ENCODE measurements around the gene MAML3.

The MAML3 gene

GRCh38 chr4:140118931-140119640 lies 34.9 kb downstream of the MAML3 start:
- no peak for DNase-seq (ENCODE audit: extremely low spot score)
- no peak for TF ChIP-seq SP1 (IDR thresholded peaks at IDR 0.05)
- TF ChIP-seq HDGF (IDR thresholded peaks at IDR 0.05; ENCODE audit: borderline replicate concordance) = no peak
- no peak for TF ChIP-seq ELF4 (IDR thresholded peaks at IDR 0.05)
- no peak for TF ChIP-seq SUZ12 (IDR thresholded peaks at IDR 0.05)
- TF ChIP-seq FOXM1 (IDR thresholded peaks at IDR 0.05; ENCODE audit: borderline replicate concordance) = no peak
- no peak for TF ChIP-seq FOXA1 (IDR thresholded peaks at IDR 0.05)
- no peak for TF ChIP-seq NFRKB (IDR thresholded peaks at IDR 0.05)
- TF ChIP-seq CTBP1 (IDR thresholded peaks at IDR 0.05; ENCODE audit: borderline replicate concordance) = no peak
- no peak for TF ChIP-seq FOXK2 (IDR thresholded peaks at IDR 0.05)
- ChIA-PET POLR2A (interaction anchor here (0.9 kb wide), 1 partner anchor 32 kb away, joined by 3 read pairs; no protein-coding TSS in a partner anchor), CTCF (no interaction called here)

- POLR2A ChIA-PET = no interaction called here
- CTCF ChIA-PET = no interaction called here
- TF ChIP-seq SUZ12 (IDR thresholded peaks at IDR 0.05) (no peak), HDGF (IDR thresholded peaks at IDR 0.05; ENCODE audit: borderline replicate concordance) (no peak), TARDBP (IDR thresholded peaks at IDR 0.05) (no peak), NFRKB (IDR thresholded peaks at IDR 0.05) (no peak), L3MBTL2 (conservative IDR thresholded peaks at IDR 0.05) (no peak), LEF1 (IDR thresholded peaks at IDR 0.05; ENCODE audit: borderline replicate concordance) (no peak), FOXA1 (IDR thresholded peaks at IDR 0.05) (no peak), SP1 (IDR thresholded peaks at IDR 0.05) (no peak), ELF4 (IDR thresholded peaks at IDR 0.05) (no peak), FOXK2 (IDR thresholded peaks at IDR 0.05) (no peak), ZNF384 (IDR thresholded peaks at IDR 0.05) (no peak), ARNT (IDR thresholded peaks at IDR 0.05) (no peak), BHLHE40 (IDR thresholded peaks at IDR 0.05; ENCODE audit: borderline replicate concordance) (no peak), FOXM1 (IDR thresholded peaks at IDR 0.05; ENCODE audit: borderline replicate concordance) (no peak), CTBP1 (IDR thresholded peaks at IDR 0.05; ENCODE audit: borderline replicate concordance) (no peak)
- TF ChIP-seq, protein P1, sequence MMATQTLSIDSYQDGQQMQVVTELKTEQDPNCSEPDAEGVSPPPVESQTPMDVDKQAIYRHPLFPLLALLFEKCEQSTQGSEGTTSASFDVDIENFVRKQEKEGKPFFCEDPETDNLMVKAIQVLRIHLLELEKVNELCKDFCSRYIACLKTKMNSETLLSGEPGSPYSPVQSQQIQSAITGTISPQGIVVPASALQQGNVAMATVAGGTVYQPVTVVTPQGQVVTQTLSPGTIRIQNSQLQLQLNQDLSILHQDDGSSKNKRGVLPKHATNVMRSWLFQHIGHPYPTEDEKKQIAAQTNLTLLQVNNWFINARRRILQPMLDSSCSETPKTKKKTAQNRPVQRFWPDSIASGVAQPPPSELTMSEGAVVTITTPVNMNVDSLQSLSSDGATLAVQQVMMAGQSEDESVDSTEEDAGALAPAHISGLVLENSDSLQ (IDR thresholded peaks at IDR 0.05) = no peak
- no peak for DNase-seq (ENCODE audit: extremely low spot score)
Measured at GRCh38 chr4:140117947-140118346, 36.0 kb downstream of the MAML3 start.

DNA sequence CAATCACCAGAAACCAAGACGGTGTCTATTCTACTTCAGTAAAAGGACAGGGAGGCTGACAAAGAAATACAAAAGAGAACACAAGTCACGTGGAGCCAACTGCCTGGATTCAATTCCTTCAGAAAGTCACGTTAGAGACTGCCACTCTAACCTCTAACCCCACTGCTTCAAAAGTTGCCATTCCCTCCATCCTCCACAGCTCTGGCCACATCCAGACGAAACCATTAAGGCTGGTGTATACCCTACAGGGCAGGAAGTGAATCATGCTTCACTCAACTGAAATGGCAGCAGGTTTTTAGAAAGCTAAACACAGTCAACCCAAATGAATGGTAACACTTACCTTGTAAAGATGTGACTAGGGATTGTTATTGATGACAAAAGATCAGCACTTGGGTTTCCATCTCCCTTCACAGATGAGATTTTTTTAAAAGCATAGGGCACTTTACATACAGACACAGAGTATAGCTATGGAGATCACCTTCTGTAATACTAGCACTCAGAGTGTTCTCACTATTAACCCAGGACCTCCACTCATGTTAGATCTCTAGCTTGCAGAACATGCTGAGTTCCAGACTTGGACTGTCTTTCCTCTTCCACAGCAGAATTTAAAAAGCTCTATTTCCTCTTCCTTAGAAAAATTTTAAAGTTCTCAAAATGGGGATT lies 37.4 kb downstream of the MAML3 start:
- CTCF ChIA-PET = no interaction called here
- DNase-seq (ENCODE audit: extremely low spot score) = no peak
- POLR2A ChIA-PET = interaction anchor here (0.8 to 1.2 kb wide), 2 partner anchors 21 to 34 kb away, joined by 3 to 4 read pairs; no protein-coding TSS in a partner anchor
- TF ChIP-seq NFRKB (IDR thresholded peaks at IDR 0.05) (no peak), LEF1 (IDR thresholded peaks at IDR 0.05; ENCODE audit: borderline replicate concordance) (no peak), SP1 (IDR thresholded peaks at IDR 0.05) (no peak), CTBP1 (IDR thresholded peaks at IDR 0.05; ENCODE audit: borderline replicate concordance) (no peak), TARDBP (IDR thresholded peaks at IDR 0.05) (no peak), FOXK2 (IDR thresholded peaks at IDR 0.05) (no peak), BHLHE40 (IDR thresholded peaks at IDR 0.05; ENCODE audit: borderline replicate concordance) (no peak), L3MBTL2 (conservative IDR thresholded peaks at IDR 0.05) (no peak), SUZ12 (IDR thresholded peaks at IDR 0.05) (no peak), ZNF384 (IDR thresholded peaks at IDR 0.05) (no peak)
- TF ChIP-seq, protein P1 (IDR thresholded peaks at IDR 0.05) = no peak

GRCh38 chr4:140115140-140115539 lies 38.8 kb downstream of the MAML3 start:
- CTCF ChIA-PET = no interaction called here
- TF ChIP-seq LEF1 (IDR thresholded peaks at IDR 0.05; ENCODE audit: borderline replicate concordance) (no peak), FOXM1 (IDR thresholded peaks at IDR 0.05; ENCODE audit: borderline replicate concordance) (no peak), SP1 (IDR thresholded peaks at IDR 0.05) (no peak), L3MBTL2 (conservative IDR thresholded peaks at IDR 0.05) (no peak), ELF4 (IDR thresholded peaks at IDR 0.05) (no peak)
- POLR2A ChIA-PET = no interaction called here
- no peak for DNase-seq (ENCODE audit: extremely low spot score)

- ChIA-PET CTCF (no interaction called here), POLR2A (no interaction called here)
- DNase-seq (ENCODE audit: extremely low spot score) = no peak
- no peak for TF ChIP-seq ARNT (IDR thresholded peaks at IDR 0.05)
- no peak for TF ChIP-seq L3MBTL2 (conservative IDR thresholded peaks at IDR 0.05)
- TF ChIP-seq, protein P1 (IDR thresholded peaks at IDR 0.05) = no peak
- TF ChIP-seq FOXM1 (IDR thresholded peaks at IDR 0.05; ENCODE audit: borderline replicate concordance) = no peak
- no peak for TF ChIP-seq HDGF (IDR thresholded peaks at IDR 0.05; ENCODE audit: borderline replicate concordance)
- TF ChIP-seq LEF1 (IDR thresholded peaks at IDR 0.05; ENCODE audit: borderline replicate concordance) = no peak
- TF ChIP-seq CTBP1 (IDR thresholded peaks at IDR 0.05; ENCODE audit: borderline replicate concordance) = no peak
- no peak for TF ChIP-seq ELF4 (IDR thresholded peaks at IDR 0.05)
Measured at GRCh38 chr4:140113653-140114052, 40.3 kb downstream of the MAML3 start.

DNA sequence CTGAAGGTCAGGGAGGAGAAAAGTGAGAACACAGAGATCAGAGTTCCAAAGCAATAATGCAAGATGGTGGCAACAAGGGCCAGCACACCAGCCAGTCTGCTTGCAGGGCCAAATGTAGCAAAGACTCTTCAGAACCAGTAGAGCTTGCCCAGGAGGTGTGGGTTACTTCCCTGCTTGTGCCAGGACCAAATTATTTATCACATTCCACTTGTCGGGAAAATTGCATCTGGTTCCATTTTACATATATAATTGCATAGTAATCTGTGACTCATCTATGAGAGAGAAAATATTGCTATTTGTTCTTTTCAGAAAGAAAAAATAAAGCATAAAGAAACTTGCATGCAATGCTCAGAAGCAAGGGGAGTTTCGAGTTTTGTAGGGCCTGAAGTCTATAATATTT lies 41.4 kb downstream of the MAML3 start:
- DNase-seq (ENCODE audit: extremely low spot score) = no peak
- ChIA-PET CTCF (no interaction called here), POLR2A (no interaction called here)
- no peak for TF ChIP-seq FOXM1 (IDR thresholded peaks at IDR 0.05; ENCODE audit: borderline replicate concordance)
- TF ChIP-seq NFRKB (IDR thresholded peaks at IDR 0.05) = no peak
- TF ChIP-seq FOXK2 (IDR thresholded peaks at IDR 0.05) = no peak
- no peak for TF ChIP-seq BHLHE40 (IDR thresholded peaks at IDR 0.05; ENCODE audit: borderline replicate concordance)
- TF ChIP-seq LEF1 (IDR thresholded peaks at IDR 0.05; ENCODE audit: borderline replicate concordance) = no peak
- TF ChIP-seq, protein P1 (IDR thresholded peaks at IDR 0.05) = no peak
- no peak for TF ChIP-seq L3MBTL2 (conservative IDR thresholded peaks at IDR 0.05)
- TF ChIP-seq HDGF (IDR thresholded peaks at IDR 0.05; ENCODE audit: borderline replicate concordance) = no peak
- no peak for TF ChIP-seq ELF4 (IDR thresholded peaks at IDR 0.05)
- no peak for TF ChIP-seq SUZ12 (IDR thresholded peaks at IDR 0.05)
- TF ChIP-seq CTBP1 (IDR thresholded peaks at IDR 0.05; ENCODE audit: borderline replicate concordance) = no peak
- no peak for TF ChIP-seq ZNF384 (IDR thresholded peaks at IDR 0.05)
- no peak for TF ChIP-seq TARDBP (IDR thresholded peaks at IDR 0.05)
- no peak for TF ChIP-seq SP1 (IDR thresholded peaks at IDR 0.05)
